Measurements from ENCODE around the gene EMC1. TPM values are rescaled to one million over a fixed set of nuclear protein-coding genes. Genes with fewer than 3 reads are reported as not detected.

The EMC1 gene
- total RNA-seq, 1 donor from 2014 or later, result 23.7 TPM

DNA sequence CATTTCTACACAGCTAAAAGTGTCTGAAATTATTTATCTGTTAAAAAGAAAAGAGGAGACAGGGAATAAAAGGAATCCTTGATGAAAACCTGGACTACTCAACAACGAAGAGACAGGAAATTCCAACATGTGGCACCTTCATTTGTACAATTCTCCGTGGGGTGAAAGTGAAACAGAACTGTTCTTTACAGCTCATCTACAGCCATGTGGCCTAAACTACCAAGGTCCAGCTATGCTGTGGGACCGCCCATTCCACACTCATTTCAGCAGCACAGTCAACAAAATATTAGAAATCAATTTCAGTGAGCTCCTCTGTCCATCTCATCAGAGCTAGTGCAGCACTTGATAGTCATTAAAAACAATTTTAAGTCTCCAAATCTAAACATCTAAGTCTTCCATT lies 85.3 kb downstream of the EMC1 start:
- intact Hi-C loops (cut with DNase I), result loop anchor here (10.0 kb wide), 1 partner anchor 61 kb away; no protein-coding TSS in a partner anchor
- DNase-seq (no peak), ATAC-seq (ENCODE audit: poor library complexity) (no peak)

Other genes starting within 250 kb of the EMC1 start
- gene UBR4, start 41.3 kb downstream of the EMC1 start, total RNA-seq, result 58.1 TPM
- 10.8 TPM for gene MRTO4, start 281 bp upstream of the EMC1 start, total RNA-seq
- gene AKR7A3, start 37.2 kb upstream of the EMC1 start, total RNA-seq, result not detected
- gene AKR7A2, start 60.6 kb upstream of the EMC1 start, total RNA-seq, result 40.6 TPM
- 5.8 TPM for gene SLC66A1, start 60.8 kb upstream of the EMC1 start, total RNA-seq
- gene CAPZB, start 234.0 kb upstream of the EMC1 start, total RNA-seq, result 222 TPM

All from Right ventricle myocardium superior (tissue), 1 donor.